ENCODE results near the gene CDKAL1. TPM values are rescaled to one million over a fixed set of nuclear protein-coding genes. Genes with fewer than 3 reads are reported as not detected.

The CDKAL1 gene
- total RNA-seq, 4 donors from 2014 or later = 13.5 to 21.2 (median 17.3) TPM

DNA sequence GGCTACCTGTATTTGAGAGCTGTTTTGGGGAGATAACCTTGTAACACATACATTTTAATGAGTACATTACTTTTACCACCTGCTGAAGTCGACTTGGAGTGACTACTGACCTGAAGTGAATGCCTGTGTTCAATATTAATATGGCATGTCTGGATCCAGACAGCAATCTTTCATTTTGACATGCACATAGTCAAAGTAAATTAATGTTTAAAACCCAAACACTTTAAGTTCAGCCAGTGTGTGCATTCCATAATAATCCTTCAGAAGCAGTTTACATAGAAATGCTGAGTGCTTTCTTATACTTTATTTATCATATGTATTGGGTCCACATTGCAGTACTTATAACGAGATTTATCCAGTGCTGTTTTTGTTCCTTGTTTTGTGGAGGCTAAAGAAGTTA is 38.0 kb downstream of the CDKAL1 start:
- no peak overlapping the region for H3K27ac ChIP-seq
- H3K27me3 ChIP-seq = no peaks in the 10 kb centered on the region
- WGBS, 2 donors = 66 to 69% methylated on average over 2 of the region's 2 CpGs
- H3K36me3 ChIP-seq = peaks cover 0 to 18% (median 0%) of the 10 kb centered on the region in 3 donors
- H3K4me1 ChIP-seq = peaks cover 0 to 16% (median 0%) of the 10 kb centered on the region in 4 donors
- TF ChIP-seq CTCF (IDR thresholded peaks at IDR 0.05) (no peak), EP300 (IDR thresholded peaks at IDR 0.05) (no peak), POLR2A (IDR thresholded peaks at IDR 0.05) (no peak)
- no peaks in the 10 kb centered on the region for H3K9me3 ChIP-seq
- no peak overlapping the region for H3K4me3 ChIP-seq
- DNase-seq (ENCODE audit: low spot score in 2 of 2) = no peak

DNA sequence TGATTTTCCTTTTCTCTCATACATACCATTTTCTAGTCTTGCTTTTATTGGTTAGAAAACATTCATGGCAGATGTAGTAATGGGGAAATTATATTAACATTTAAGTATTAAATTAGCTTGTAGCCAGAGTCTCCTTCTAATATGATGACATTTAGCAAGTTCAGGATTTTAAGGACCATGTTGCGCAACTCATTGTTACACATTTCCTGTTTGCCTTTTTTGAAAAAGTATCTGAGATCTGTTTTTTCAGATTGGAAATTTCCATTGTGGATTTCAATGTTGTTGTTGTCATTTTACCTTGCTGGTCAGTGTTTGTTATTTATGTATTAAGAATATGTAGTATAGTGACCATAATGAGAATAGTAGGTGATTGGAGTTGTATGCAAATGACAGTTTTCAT is 38.7 kb downstream of the CDKAL1 start:
- H3K27ac ChIP-seq = no peak overlapping the region
- peaks cover 0 to 16% (median 0%) of the 10 kb centered on the region in 4 donors for H3K4me1 ChIP-seq
- H3K27me3 ChIP-seq = no peaks in the 10 kb centered on the region
- DNase-seq (ENCODE audit: low spot score in 2 of 2) = peak in 1 of 2 donors; percentile 41
- H3K9me3 ChIP-seq = no peaks in the 10 kb centered on the region
- WGBS, 2 donors = 82 to 98% methylated on average over 1 of the region's 1 CpG
- peaks cover 0 to 20% (median 0%) of the 10 kb centered on the region in 3 donors for H3K36me3 ChIP-seq
- no peak overlapping the region for H3K4me3 ChIP-seq
- peak in 1 of 2 donors; percentile 37 for TF ChIP-seq EP300 (IDR thresholded peaks at IDR 0.05)
- TF ChIP-seq CTCF (IDR thresholded peaks at IDR 0.05) = no peak
- no peak for TF ChIP-seq POLR2A (IDR thresholded peaks at IDR 0.05)

- no peak for DNase-seq (ENCODE audit: low spot score in 2 of 2)
- H3K4me3 ChIP-seq = no peak overlapping the region
- no peak overlapping the region for H3K27ac ChIP-seq
- no peaks in the 10 kb centered on the region for H3K27me3 ChIP-seq
- H3K36me3 ChIP-seq = peaks cover 0 to 18% (median 0%) of the 10 kb centered on the region in 3 donors
- no peaks in the 10 kb centered on the region for H3K9me3 ChIP-seq
- TF ChIP-seq EP300 (IDR thresholded peaks at IDR 0.05) = no peak
- H3K4me1 ChIP-seq = peaks cover 0 to 16% (median 0%) of the 10 kb centered on the region in 4 donors
These were observed 40.1 kb downstream of the CDKAL1 start for GRCh38 chr6:20574355-20574754.

GRCh38 chr6:20575125-20575524 is 40.9 kb downstream of the CDKAL1 start:
- no peak overlapping the region for H3K27ac ChIP-seq

DNA sequence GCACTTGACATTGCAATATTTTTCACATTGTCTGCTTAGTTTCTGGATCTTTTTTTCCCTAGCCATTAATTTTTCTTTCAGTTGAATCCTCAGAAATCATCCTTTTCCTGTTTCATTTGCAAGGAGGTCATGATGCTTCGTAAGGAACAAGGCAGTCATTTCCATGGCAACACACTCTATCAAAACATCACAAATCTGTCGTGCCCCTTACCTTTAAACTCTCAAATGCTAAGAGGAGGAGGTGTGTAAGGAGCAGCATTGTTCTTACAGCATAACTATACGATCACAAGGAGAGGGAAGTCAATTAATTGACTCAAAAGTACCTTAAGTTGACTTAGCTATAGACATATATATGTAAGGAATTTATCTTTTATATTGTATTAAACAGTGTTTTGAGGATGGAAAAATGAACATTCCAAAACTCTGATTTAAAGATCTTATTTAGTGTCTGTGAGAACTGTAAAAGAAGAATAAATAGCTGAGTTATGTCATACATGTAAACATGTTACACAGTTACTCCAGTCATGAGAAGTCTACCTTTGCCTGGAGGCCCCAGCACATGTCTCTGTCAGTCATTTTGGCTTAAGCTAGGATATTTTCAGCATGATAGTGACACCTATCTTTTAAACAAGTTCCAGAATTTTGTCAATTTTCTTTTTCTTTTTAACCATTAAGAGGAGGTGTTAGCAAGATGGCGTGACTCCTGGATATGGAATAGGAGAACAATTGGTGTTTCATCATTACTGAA is 41.6 kb downstream of the CDKAL1 start:
- H3K4me1 ChIP-seq = peaks cover 0 to 16% (median 0%) of the 10 kb centered on the region in 4 donors
- peaks cover 0 to 22% (median 0%) of the 10 kb centered on the region in 3 donors for H3K36me3 ChIP-seq
- no peak overlapping the region for H3K27ac ChIP-seq
- no peaks in the 10 kb centered on the region for H3K9me3 ChIP-seq
- TF ChIP-seq EP300 (IDR thresholded peaks at IDR 0.05) (no peak), CTCF (IDR thresholded peaks at IDR 0.05) (no peak), POLR2A (IDR thresholded peaks at IDR 0.05) (no peak)
- no peak overlapping the region for H3K4me3 ChIP-seq
- no peak for DNase-seq (ENCODE audit: low spot score in 2 of 2)
- no peaks in the 10 kb centered on the region for H3K27me3 ChIP-seq
- 68 to 72% methylated on average over 4 of the region's 4 CpGs for WGBS, 2 donors

More at GRCh38 chr6:20575125-20575524, 40.9 kb downstream of the CDKAL1 start:
- H3K36me3 ChIP-seq = peaks cover 0 to 22% (median 0%) of the 10 kb centered on the region in 3 donors
- no peak overlapping the region for H3K4me3 ChIP-seq
- no peak for TF ChIP-seq CTCF (IDR thresholded peaks at IDR 0.05)
- TF ChIP-seq POLR2A (IDR thresholded peaks at IDR 0.05) = no peak
- no peak for TF ChIP-seq EP300 (IDR thresholded peaks at IDR 0.05)
- WGBS, 2 donors = 78 to 87% methylated on average over 1 of the region's 1 CpG
- H3K4me1 ChIP-seq = peaks cover 0 to 16% (median 0%) of the 10 kb centered on the region in 4 donors
- H3K9me3 ChIP-seq = no peaks in the 10 kb centered on the region
- no peaks in the 10 kb centered on the region for H3K27me3 ChIP-seq
- DNase-seq (ENCODE audit: low spot score in 2 of 2) = no peak

All from tibial nerve (tissue), 4 donors.